ENCODE measurements around the gene INPPL1.

Gene INPPL1

GRCh38 chr11:72216638-72217037 lies 7.9 kb upstream of the INPPL1 start, which contains the start of gene FOLR2:
Gene FOLR2, plus strand, starts transcription at chr11:72216794. Its CDS starts 1,791 bp downstream, at chr11:72218585.
- DNase-seq (ENCODE audit: low spot score) = no peak

- DNase-seq (ENCODE audit: low spot score) = no peak
Observed at GRCh38 chr11:72217841-72218240, 6.7 kb upstream of the INPPL1 start.

GRCh38 chr11:72218251-72218745 lies 6.3 kb upstream of the INPPL1 start:
- DNase-seq (ENCODE audit: low spot score) = no peak

GRCh38 chr11:72220696-72221363 lies 3.7 kb upstream of the INPPL1 start:
- DNase-seq (ENCODE audit: low spot score) = no peak

GRCh38 chr11:72221386-72222075 lies 3.0 kb upstream of the INPPL1 start:
- no peak for DNase-seq (ENCODE audit: low spot score)

- no peak for DNase-seq (ENCODE audit: low spot score)
Observed at GRCh38 chr11:72222106-72222891, 2.3 kb upstream of the INPPL1 start.

GRCh38 chr11:72222907-72223614 lies 1.5 kb upstream of the INPPL1 start:
- peak; percentile 90 for DNase-seq (ENCODE audit: low spot score)

GRCh38 chr11:72223615-72224563 lies 678 bp upstream of the INPPL1 start:
- peak; percentile 72 for DNase-seq (ENCODE audit: low spot score)

- peak; percentile 17 for DNase-seq (ENCODE audit: low spot score)
Observed at GRCh38 chr11:72225411-72225951, 914 bp downstream of the INPPL1 start.

GRCh38 chr11:72226701-72227100 lies 2.1 kb downstream of the INPPL1 start:
- DNase-seq (ENCODE audit: low spot score) = peak; percentile 8

- peak; percentile 13 for DNase-seq (ENCODE audit: low spot score)
Observed at GRCh38 chr11:72227316-72228228, 3.0 kb downstream of the INPPL1 start.

- peak; percentile 43 for DNase-seq (ENCODE audit: low spot score)
Observed at GRCh38 chr11:72228229-72228843, 3.8 kb downstream of the INPPL1 start.

GRCh38 chr11:72228844-72229231 lies 4.3 kb downstream of the INPPL1 start:
- no peak for DNase-seq (ENCODE audit: low spot score)

GRCh38 chr11:72229336-72229924 lies 4.9 kb downstream of the INPPL1 start:
- DNase-seq (ENCODE audit: low spot score) = peak; percentile 8

- peak; percentile 13 for DNase-seq (ENCODE audit: low spot score)
Observed at GRCh38 chr11:72229925-72230763, 5.6 kb downstream of the INPPL1 start.

- peak; percentile 9 for DNase-seq (ENCODE audit: low spot score)
Observed at GRCh38 chr11:72230764-72231365, 6.3 kb downstream of the INPPL1 start.
